Fibroblast of pulmonary artery (primary cell): ENCODE results near the gene NRSN2.
"Not testable (repeated sequence)": the region's sequence is repeated elsewhere in the genome, so short reads cannot be mapped to it uniquely, and the experiment has no call there.

Experiments
- DNase-seq: peaks from one replicate; pipeline ENCODE4 v3.0.0-alpha.2; 2010; ENCODE audit warnings: low read depth
- H3K4me3 ChIP-seq: replicated peaks from 2 replicates; pipeline ENCODE4 v1.5.1; 2011; ENCODE audit warnings: low read depth, mild to moderate bottlenecking, control low read depth, low read length, moderate library complexity
- TF ChIP-seq, protein P1 (sequence below): IDR thresholded peaks from 2 replicates; pipeline ENCODE4 v1.5.1; 2011; ENCODE audit warnings: mild to moderate bottlenecking, control low read depth, low read length, inconsistent platforms; ENCODE audit errors: missing control alignments

The NRSN2 gene

DNA sequence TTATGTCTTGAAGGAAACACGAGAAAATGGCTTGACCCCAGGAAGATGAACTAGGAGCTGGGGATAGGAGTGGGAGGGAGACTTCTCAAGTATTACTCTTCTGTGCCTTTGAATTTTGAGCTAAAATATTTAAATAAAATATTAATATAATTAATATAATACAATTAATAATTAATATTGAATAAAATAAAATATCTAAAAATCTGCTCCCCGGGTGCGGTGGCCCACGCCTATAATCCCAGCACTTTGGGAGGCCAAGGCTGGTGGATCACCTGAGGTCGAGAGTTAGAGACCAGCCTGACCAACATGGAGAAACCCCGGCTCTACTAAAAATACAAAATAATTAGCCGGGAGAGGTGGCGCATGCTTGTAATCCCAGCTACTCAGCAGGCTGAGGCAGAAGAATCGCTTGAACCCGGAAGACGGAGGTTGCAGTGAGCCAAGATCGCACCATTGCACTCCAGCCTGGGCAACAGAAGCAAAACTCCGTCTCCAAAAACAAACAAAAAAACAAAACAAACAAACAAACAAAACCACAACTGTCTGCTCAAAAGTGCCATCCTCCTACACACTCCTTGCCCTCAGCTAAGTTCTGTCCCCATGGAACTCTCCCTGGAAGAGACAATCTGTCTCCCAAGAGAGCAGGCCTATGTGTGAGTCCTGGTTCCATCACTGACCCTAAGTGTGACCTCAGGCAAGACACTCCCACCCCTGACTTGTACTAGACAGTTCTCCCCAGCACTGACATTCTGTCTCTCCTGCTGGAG is 20.0 kb downstream of the NRSN2 start:
- H3K4me3 ChIP-seq, result no peak overlapping the region
- TF ChIP-seq, protein P1, sequence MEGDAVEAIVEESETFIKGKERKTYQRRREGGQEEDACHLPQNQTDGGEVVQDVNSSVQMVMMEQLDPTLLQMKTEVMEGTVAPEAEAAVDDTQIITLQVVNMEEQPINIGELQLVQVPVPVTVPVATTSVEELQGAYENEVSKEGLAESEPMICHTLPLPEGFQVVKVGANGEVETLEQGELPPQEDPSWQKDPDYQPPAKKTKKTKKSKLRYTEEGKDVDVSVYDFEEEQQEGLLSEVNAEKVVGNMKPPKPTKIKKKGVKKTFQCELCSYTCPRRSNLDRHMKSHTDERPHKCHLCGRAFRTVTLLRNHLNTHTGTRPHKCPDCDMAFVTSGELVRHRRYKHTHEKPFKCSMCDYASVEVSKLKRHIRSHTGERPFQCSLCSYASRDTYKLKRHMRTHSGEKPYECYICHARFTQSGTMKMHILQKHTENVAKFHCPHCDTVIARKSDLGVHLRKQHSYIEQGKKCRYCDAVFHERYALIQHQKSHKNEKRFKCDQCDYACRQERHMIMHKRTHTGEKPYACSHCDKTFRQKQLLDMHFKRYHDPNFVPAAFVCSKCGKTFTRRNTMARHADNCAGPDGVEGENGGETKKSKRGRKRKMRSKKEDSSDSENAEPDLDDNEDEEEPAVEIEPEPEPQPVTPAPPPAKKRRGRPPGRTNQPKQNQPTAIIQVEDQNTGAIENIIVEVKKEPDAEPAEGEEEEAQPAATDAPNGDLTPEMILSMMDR, result no peak
- DNase-seq, result no peak

DNA sequence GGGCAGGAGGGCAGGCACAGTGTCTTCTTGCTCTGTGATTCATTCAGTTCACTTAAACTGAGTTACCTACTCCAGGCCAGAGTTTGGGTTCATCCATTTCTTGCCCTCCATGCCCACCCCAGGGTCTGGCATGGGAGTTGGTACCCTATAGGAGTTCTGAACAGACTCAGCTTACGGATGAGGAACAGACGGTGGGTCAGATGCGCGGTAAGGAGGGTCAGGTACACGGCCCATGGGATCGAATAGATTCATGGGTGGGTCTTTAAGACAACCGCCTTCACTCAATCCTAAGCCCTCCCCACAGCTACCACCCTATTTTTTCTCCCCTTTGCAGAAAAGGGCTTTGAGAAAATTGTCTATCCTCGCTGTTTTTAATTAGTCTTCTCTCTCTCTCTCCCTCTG is 20.6 kb downstream of the NRSN2 start:
- DNase-seq, result no peak
- H3K4me3 ChIP-seq, result no peak overlapping the region
- TF ChIP-seq, protein P1, result no peak

DNA sequence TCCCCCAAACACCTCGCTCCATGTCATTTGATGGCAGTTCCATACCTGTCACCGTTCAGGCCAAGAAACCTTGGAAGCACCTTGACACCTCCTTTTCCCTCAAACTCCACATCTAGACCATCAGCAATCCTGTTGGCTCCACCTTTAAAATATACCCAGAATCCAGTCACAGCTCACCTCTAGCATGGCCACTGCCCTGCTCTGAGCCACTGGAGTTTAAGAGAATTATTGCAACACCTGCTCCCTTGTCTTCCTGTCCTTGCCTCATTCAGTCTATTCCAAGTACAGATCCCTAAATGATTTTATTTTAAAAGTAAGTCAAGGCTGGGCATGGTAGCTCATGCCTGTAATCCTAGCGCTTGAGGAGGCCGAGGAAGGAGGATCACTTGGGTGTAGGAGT is 22.0 kb downstream of the NRSN2 start:
- TF ChIP-seq, protein P1, result no peak
- no peak overlapping the region for H3K4me3 ChIP-seq
- no peak for DNase-seq

DNA sequence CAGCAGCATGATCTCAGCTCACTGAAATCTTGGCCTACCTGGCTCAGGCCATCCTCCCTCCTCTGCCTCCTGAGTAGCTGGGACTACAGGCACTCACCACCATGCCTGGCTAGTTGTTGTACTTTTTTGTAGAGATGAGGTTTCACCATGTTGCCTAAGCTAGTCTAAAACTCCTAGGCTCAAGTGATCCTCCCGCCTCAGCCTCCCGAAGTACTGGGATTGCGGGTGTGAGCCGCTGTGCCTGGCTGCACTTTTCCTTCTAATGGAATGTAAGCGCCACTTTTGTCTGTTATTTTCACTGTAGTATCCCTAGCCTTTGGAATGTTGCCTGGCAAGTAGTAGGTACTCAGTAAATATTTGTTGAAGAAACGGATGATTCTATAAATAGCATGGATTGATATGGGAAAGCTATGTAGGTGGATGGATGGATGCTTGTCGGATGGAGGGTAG is 23.3 kb downstream of the NRSN2 start:
- TF ChIP-seq, protein P1, result no peak
- H3K4me3 ChIP-seq, result no peak overlapping the region
- no peak for DNase-seq

DNA sequence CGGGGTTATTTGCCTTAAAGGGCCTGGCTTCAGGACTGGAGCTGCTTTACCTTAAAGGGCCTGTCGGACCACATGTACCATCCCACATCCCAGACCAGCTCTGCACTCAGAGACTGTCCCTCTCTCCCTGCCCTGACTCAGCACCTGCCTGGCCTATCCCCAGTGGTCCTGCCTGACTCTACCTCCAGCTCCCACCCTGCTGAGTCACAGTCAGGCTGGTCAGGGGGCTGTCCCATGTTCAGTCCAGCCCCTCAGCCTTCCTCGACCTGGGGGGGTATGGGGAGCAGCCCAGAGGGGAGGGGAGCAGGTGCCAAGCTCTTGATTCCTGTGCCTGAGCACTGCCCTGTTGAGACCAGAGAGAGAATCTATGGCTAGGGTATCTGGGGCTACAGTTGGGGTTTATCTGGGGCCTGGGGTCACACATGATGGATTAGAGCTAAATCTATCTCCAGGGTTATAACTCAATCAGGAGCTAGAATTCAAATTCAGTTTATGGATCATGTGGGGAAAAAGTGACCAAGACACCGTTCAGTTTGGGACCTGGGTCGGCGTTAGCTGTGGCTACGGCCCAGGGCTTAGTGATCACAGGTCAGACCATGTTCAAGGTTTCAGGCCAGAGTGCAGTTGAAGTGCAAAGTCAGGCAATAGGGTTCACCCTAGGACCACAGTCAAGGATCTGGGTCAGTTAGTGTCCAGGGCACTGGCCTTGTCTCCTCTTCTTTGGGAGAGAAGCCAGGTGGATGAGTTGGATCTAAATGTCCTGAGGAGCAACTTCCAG is 24.3 kb downstream of the NRSN2 start:
- DNase-seq, result no peak
- no peak overlapping the region for H3K4me3 ChIP-seq
- TF ChIP-seq, protein P1, result no peak

DNA sequence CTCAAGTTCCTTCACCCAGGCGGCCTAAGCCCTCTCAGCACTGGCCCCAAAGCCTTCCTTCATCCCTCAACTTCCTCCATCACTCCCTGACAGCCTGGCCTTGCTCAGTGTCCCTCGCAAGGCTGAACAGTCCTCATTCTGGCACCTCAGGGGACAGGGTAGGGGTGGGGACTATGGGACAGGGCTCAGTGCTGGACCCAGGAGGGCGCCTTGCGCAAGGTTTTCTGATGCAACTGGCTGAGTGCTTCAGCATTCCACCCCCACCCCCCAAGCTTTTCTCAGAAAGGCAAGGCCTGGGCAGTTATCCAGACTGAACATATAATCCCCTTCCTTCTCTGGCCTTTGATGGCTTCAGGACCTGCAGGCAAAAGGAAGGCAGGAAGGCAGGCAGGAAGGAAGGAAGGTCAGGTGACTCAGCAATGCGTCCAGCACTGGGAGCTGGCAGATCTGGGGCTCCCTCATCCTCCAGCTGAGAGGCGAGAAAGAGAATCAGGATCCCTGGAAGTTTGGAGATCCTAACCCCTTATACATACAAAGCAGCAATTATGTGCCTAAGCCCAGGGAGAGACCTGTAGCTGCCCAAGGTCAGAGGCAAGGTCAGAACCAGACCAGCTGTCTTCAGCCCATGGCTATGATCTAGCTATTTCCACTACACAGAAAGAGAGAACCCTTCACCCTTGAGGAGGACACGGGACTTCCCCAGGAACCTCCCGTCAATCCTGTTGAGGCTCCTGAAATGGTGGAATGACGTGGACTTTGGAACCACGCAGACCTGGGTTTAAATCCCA is 25.0 kb downstream of the NRSN2 start:
- peak; percentile 96 for DNase-seq
- TF ChIP-seq, protein P1, result no peak
- H3K4me3 ChIP-seq, result no peak overlapping the region

DNA sequence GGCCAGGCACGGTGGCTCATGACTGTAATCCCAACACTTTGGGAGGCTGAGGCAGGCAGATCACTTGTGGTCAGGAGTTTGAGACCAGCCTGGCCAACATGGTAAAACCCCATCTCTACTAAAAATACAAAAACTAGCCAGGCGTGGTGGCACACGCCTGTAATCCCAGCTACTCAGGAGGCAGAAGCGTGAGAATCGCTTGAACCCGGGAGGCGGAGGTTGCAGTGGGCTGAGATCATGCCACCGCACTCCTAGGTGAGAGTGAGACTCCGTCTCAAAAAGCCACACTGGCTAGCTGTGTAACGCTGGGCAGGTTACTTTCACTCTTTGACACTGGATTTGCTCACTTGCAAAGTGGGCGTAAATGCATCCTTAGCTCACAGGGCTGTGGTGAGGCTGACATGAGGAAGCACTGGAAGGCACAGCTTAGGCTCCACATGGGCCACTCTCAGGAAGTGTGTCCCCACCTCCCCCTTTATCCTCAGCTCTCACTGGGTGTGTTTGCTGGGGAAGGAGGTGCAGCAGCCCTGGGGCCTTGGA is 25.7 kb downstream of the NRSN2 start:
- H3K4me3 ChIP-seq, DNase-seq: not testable (repeated sequence)
